DMS53 (cell line): ENCODE results near the gene B4GALT1.

ENCODE experiments used
- DNase-seq: peaks from one replicate; lab custom pipeline; 2025; lab: John Stamatoyannopoulos, UW

The B4GALT1 gene, protein sequence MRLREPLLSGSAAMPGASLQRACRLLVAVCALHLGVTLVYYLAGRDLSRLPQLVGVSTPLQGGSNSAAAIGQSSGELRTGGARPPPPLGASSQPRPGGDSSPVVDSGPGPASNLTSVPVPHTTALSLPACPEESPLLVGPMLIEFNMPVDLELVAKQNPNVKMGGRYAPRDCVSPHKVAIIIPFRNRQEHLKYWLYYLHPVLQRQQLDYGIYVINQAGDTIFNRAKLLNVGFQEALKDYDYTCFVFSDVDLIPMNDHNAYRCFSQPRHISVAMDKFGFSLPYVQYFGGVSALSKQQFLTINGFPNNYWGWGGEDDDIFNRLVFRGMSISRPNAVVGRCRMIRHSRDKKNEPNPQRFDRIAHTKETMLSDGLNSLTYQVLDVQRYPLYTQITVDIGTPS

DNA sequence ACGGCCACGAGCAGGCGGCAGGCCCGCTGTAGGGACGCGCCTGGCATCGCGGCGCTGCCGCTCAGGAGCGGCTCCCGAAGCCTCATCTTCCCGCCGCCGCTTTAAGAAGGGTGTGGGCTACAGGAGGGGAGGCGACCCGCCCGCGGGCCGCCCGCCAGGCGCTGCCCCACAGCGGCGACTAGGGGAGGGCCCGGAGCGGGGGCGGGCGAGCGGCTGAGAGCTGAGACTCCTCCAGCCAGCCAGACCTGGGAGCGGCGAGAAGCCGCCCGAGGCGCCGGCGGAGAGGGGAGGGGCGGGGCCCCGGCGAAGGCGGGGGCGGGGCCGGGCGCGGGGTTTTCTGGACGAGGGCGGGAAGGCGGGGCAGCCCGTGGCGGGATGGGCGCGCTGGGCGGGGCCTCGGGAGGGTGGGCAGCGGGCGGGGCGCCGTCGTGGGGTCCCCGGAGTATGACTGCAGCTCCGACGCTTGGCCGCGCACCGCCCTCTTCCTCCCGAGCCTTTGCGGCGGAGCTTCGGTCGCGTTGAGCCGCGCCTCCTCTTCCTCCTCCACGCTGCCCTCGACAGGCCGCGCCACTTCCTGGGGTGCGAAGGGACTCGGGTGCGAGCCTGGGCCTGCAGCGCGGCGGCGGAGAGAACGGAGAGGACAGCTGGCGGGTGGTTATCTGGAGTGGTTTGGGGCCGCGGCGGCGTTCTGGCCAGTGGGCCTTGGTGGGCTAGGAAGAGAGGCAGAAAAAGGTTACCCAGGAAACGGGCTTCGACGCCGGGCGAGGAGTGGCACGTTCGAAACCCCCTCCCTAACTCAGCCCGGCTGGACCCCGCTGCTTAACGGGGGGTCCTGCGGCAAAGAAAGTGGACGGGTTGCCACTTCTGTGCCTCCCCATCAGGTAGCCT, at the start of gene B4GALT1:
B4GALT1 (minus strand) TSS at position 253 of the 888 bp plus-strand sequence; CDS start at position 86, 167 bp downstream.
- peak; percentile 89 for DNase-seq

- peak; percentile 47 for DNase-seq
Observed at GRCh38 chr9:33211695-33212393, 44.7 kb upstream of the B4GALT1 start.

- no peak for DNase-seq
Observed at GRCh38 chr9:33210006-33210715, 43.0 kb upstream of the B4GALT1 start.

GRCh38 chr9:33209394-33209793, 42.3 kb upstream of the B4GALT1 start:
- DNase-seq, result no peak

GRCh38 chr9:33202552-33203201, 35.5 kb upstream of the B4GALT1 start:
- no peak for DNase-seq

DNA sequence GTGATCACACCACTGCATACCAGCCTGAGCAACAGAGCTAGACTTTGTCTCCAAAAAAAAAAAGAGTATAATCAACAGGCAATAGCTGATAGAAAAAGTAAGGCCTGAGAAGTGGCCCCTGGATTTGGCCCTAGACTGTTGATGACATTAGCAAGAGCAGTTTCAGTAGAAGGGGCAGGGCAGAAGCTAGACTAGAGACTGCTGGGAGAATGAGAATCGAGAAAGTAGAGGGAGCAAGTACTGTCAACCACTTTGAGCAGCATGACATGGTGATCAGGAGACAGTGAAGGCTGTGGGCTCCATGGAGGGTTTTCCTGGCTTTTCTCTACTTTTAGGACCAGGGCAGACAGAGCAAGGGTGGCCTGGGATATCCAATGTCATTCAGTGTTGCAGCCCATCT, 34.9 kb upstream of the B4GALT1 start:
- no peak for DNase-seq

GRCh38 chr9:33198165-33198564, 31.0 kb upstream of the B4GALT1 start:
- no peak for DNase-seq

DNA sequence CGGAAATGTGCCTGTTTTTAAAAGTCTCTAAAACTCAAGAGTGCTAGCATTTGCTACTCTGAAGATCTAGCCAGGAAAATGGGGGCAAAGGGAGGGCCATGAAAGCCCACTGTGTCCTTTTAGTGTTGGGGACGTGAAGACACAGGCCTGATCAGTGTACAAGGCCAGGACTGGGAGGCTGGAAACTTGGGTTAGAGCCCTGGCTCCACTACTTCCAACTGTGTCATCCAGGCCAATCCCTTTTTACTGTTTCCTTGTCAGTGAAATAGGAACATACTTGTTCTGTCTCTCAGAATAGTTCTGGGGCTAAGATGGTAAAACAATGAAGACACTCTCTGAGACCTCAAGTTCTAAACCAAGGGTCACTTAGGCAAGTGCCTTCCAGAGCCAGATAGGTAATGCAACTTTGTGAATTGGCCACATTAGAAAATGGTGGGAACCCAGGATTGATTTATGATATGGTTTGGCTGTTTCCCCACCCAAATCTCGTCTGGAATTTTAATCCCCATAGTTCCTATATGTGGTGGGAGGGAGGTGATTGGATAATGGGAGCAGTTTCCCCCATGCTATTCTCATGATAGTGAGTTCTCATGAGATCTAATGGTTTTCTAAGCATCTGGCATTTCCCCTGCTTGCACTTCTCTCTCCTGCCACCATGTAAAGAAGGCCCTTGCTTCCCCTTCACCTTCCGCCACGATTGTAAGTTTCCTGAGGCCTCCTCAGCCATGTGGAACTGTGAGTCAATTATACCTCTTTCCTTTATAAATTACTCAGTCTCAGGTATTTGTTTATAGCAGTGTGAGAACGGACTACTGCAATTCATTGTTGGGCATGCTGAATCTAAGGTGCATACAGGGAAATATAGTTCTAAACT, 30.4 kb upstream of the B4GALT1 start:
- DNase-seq, result no peak

GRCh38 chr9:33196736-33197135, 29.6 kb upstream of the B4GALT1 start:
- DNase-seq, result no peak

DNA sequence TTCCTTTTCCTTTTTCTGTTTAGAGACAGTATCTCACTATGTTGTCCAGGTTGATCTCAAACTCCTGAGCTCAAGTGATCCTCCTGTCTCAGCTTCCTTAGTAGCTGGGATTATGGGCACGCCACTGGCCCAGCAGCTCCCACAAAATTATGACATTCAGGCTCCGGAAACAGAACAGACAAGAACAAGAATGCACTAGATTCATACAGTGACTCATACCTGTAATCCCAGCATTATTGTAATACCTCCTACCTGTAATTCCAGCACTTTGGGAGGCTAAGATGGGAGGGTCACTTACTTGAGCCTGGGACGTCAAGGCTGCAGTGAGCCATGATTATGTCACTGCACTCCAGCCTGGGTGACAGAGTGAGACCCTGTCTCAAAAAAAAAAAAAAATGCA, 26.7 kb upstream of the B4GALT1 start:
- DNase-seq, result no peak

- DNase-seq, result no peak
Observed at GRCh38 chr9:33192493-33193255, 25.5 kb upstream of the B4GALT1 start.

- DNase-seq, result no peak
Observed at GRCh38 chr9:33190021-33190705, 23.0 kb upstream of the B4GALT1 start.

GRCh38 chr9:33189331-33189791, 22.2 kb upstream of the B4GALT1 start:
- DNase-seq, result no peak

GRCh38 chr9:33188711-33189110, 21.6 kb upstream of the B4GALT1 start:
- no peak for DNase-seq

DNA sequence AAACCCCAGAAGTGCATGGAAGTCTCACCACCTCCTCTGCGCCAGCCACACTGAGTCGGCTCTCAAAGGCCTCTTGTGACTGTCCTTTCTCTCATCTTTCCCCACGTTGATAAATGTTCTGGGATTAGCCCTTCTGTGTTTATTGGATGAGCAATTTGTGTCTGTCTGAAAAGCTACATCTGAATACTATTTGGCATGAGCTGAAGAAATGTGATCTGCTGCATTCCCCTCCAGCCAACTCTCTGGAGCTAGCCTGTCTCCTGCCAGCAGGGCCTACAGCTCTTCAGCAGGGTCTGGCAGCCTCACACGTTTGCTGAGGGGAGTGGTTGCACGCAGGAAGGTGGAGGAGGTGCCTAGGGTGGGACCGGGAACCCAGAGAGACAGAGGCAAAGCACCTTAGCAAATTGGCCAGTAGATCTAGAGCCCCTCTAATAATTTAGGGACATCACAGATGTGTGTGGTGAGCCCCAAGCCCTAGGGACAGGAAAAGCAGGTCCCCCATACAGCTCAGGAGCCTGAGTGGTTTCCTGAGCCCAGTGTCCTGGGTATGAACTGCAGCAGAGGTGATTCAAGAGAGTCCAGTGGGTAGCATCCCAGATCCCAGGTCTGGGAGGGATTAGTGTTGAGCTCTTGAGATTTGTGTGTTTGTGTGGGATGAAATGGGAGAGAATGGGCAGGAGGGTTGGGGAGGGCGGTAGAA, 20.5 kb upstream of the B4GALT1 start:
- no peak for DNase-seq

- DNase-seq, result no peak
Observed at GRCh38 chr9:33186457-33187168, 19.5 kb upstream of the B4GALT1 start.

- DNase-seq, result peak; percentile 32
Observed at GRCh38 chr9:33185858-33186257, 18.7 kb upstream of the B4GALT1 start.
